H1 (cell line): ENCODE results near the gene ZNF184. TPM values are rescaled to one million over a fixed set of nuclear protein-coding genes. Genes with fewer than 3 reads are reported as not detected.

Source experiments
- CTCF ChIA-PET: fragments of 300-600 bp; sonication (Branson Sonifier 250); formaldehyde crosslinking; loops from one replicate; lab custom pipeline; 2021; ENCODE audit not compliant: partially characterized antibody; lab: Charles Lee
- POLR2A ChIA-PET: fragments of 300-600 bp; sonication (Branson Sonifier 250); formaldehyde crosslinking; loops from one replicate; lab custom pipeline; 2021; ENCODE audit warnings: inconsistent platforms; ENCODE audit not compliant: partially characterized antibody; lab: Charles Lee
- DNase-seq, 2 experiments: peaks; one replicate each; pipeline versions ENCODE4 v3.0.0 to v3.0.0-alpha.2; 2010 to 2022; ENCODE audit warnings: low spot score in 2 of 2, low read depth in 1 of 2, mixed read lengths in 1 of 2
- FAIRE-seq: peaks from 2 replicates; lab custom pipeline; 2011; peaks lifted over from hg19 to GRCh38; lab: Jason Lieb, UNC
- H2AFZ ChIP-seq: 2 replicates; pipeline ENCODE4 v1.8.1; 2012; ENCODE audit warnings: low read length, inconsistent platforms
- H2AK5ac ChIP-seq: 2 replicates; pipeline ENCODE4 v1.6.1; 2013; ENCODE audit warnings: low read depth, low read length
- H2BK120ac ChIP-seq: replicated peaks from 2 replicates; pipeline ENCODE3; 2013; ENCODE audit warnings: low read depth, low read length, inconsistent platforms
- H2BK12ac ChIP-seq: 2 replicates; pipeline ENCODE4 v1.6.1; 2013; ENCODE audit warnings: low read depth, low read length
- H2BK15ac ChIP-seq: 2 replicates; pipeline ENCODE4 v1.6.1; 2013; ENCODE audit warnings: low read length
- H2BK20ac ChIP-seq: 2 replicates; pipeline ENCODE4 v1.6.1; 2013; ENCODE audit warnings: low read length
- H2BK5ac ChIP-seq: 2 replicates; pipeline ENCODE4 v1.6.1; 2013; ENCODE audit warnings: low read depth, low read length
- H3K14ac ChIP-seq: 2 replicates; pipeline ENCODE4 v1.6.1; 2013; ENCODE audit warnings: inconsistent platforms; ENCODE audit not compliant: insufficient read length
- H3K18ac ChIP-seq: 2 replicates; pipeline ENCODE4 v1.6.1; 2013; ENCODE audit warnings: low read length; ENCODE audit errors: extremely low read depth
- H3K23ac ChIP-seq: 2 replicates; pipeline ENCODE4 v1.6.1; 2013; ENCODE audit warnings: inconsistent platforms; ENCODE audit not compliant: insufficient read length
- H3K23me2 ChIP-seq: 2 replicates; pipeline ENCODE4 v1.6.1; 2013; ENCODE audit warnings: low read depth, low read length
- H3K27ac ChIP-seq: 2 replicates; pipeline ENCODE4 v1.6.1; 2011; ENCODE audit warnings: low read depth, low read length, inconsistent platforms
- H3K27me3 ChIP-seq, 4 experiments: replicated peaks in 1 of 4; 1 replicate in 1 of 4; 2 replicates in 3 of 4; pipeline versions ENCODE4 v1.6.1 to v1.8.1; 2011 to 2013; ENCODE audit warnings: low read length in 3 of 4, mild to moderate bottlenecking in 3 of 4, inconsistent platforms in 2 of 4, mixed read lengths in 2 of 4, moderate library complexity in 1 of 4; ENCODE audit not compliant: control insufficient read depth in 3 of 4, insufficient read depth in 3 of 4; ENCODE audit errors: extremely low read depth in 1 of 4
- H3K36me3 ChIP-seq, 4 experiments: 2 replicates each; pipeline versions ENCODE4 v1.6.1 to v1.8.1; 2011 to 2013; ENCODE audit warnings: mild to moderate bottlenecking in 4 of 4, low read length in 3 of 4, moderate library complexity in 2 of 4, control low read depth in 1 of 4, inconsistent platforms in 1 of 4; ENCODE audit not compliant: insufficient read depth in 4 of 4, control insufficient read depth in 2 of 4
- H3K4ac ChIP-seq: replicated peaks from 2 replicates; pipeline ENCODE3; 2013; ENCODE audit warnings: low read length, low read depth, mixed read lengths, inconsistent platforms; ENCODE audit not compliant: insufficient read length
- H3K4me1 ChIP-seq, 4 experiments: replicated peaks in 1 of 4; 1 replicate in 1 of 4; 2 replicates in 3 of 4; pipeline versions ENCODE4 v1.6.1 to v1.8.1; 2011 to 2013; ENCODE audit warnings: low read length in 3 of 4, inconsistent platforms in 2 of 4, mixed read lengths in 1 of 4; ENCODE audit not compliant: insufficient read depth in 4 of 4, control insufficient read depth in 3 of 4
- H3K4me2 ChIP-seq, 2 experiments: 2 replicates each; pipeline versions ENCODE4 v1.6.1 to v1.8.1; 2011 to 2013; ENCODE audit warnings: low read depth in 2 of 2, low read length in 2 of 2, control low read depth in 1 of 2, inconsistent platforms in 1 of 2, mild to moderate bottlenecking in 1 of 2; ENCODE audit not compliant: insufficient read depth in 1 of 2
- H3K4me3 ChIP-seq, 4 experiments: fragments of 200-600, 300-600 bp in 1 of 4; sonication (generic), shearing (Covaris generic), sonication (Bioruptor Twin) in 1 of 4; 2 replicates each; pipeline versions ENCODE4 v1.5.1 to v1.8.1; 2011 to 2016; ENCODE audit warnings: low read length in 4 of 4, low read depth in 3 of 4, control low read depth in 2 of 4, inconsistent platforms in 2 of 4, mild to moderate bottlenecking in 2 of 4, mixed read lengths in 1 of 4, moderate library complexity in 1 of 4; ENCODE audit not compliant: insufficient read depth in 2 of 4; ENCODE audit errors: extremely low read depth in 1 of 4
- H3K56ac ChIP-seq: replicated peaks from 2 replicates; pipeline ENCODE3; 2013; ENCODE audit warnings: low read depth, mild to moderate bottlenecking, mixed read lengths, low read length, inconsistent platforms; ENCODE audit not compliant: insufficient read length
- H3K79me1 ChIP-seq: 2 replicates; pipeline ENCODE4 v1.6.1; 2013; ENCODE audit warnings: low read depth, low read length, control low read depth
- H3K79me2 ChIP-seq, 2 experiments: 2 replicates each; pipeline versions ENCODE4 v1.6.1 to v1.8.1; 2012 to 2013; ENCODE audit warnings: low read length in 2 of 2, mild to moderate bottlenecking in 2 of 2, inconsistent platforms in 1 of 2; ENCODE audit not compliant: insufficient read depth in 2 of 2, control insufficient read depth in 1 of 2
- H3K9ac ChIP-seq, 4 experiments: replicated peaks in 1 of 4; 1 replicate in 1 of 4; 2 replicates in 3 of 4; pipeline versions ENCODE4 v1.6.1 to v1.8.1; 2011 to 2013; ENCODE audit warnings: low read depth in 3 of 4, low read length in 3 of 4, control low read depth in 2 of 4, mild to moderate bottlenecking in 2 of 4, moderate library complexity in 2 of 4, inconsistent platforms in 1 of 4; ENCODE audit errors: extremely low read depth in 1 of 4
- H3K9me3 ChIP-seq, 2 experiments: 2 replicates each; pipeline versions ENCODE4 v1.6.1 to v1.8.1; 2012 to 2013; ENCODE audit warnings: mild to moderate bottlenecking in 2 of 2, moderate library complexity in 2 of 2, control low read depth in 1 of 2, inconsistent platforms in 1 of 2, low read depth in 1 of 2, low read length in 1 of 2, mixed read lengths in 1 of 2; ENCODE audit not compliant: insufficient read depth in 2 of 2
- H4K20me1 ChIP-seq, 2 experiments: replicated peaks in 1 of 2; 2 replicates each; pipeline versions ENCODE3 to v1.8.1; 2011 to 2013; ENCODE audit warnings: inconsistent platforms in 2 of 2, low read length in 2 of 2, mild to moderate bottlenecking in 1 of 2; ENCODE audit not compliant: insufficient read depth in 2 of 2, control insufficient read depth in 1 of 2
- H4K5ac ChIP-seq: 2 replicates; pipeline ENCODE4 v1.6.1; 2013; ENCODE audit warnings: low read length, low read depth, mixed read lengths, inconsistent platforms; ENCODE audit not compliant: insufficient read length
- H4K8ac ChIP-seq: 2 replicates; pipeline ENCODE4 v1.8.0; 2013; ENCODE audit warnings: mild to moderate bottlenecking, moderate library complexity, low read length, inconsistent platforms; ENCODE audit not compliant: insufficient read depth; ENCODE audit errors: extremely low read depth
- H4K91ac ChIP-seq: replicated peaks from 2 replicates; pipeline ENCODE3; 2013; ENCODE audit warnings: low read length, mixed read lengths, inconsistent platforms; ENCODE audit not compliant: insufficient read length
- ATF3 ChIP-seq: IDR thresholded peaks from 2 replicates; pipeline ENCODE4 v1.6.1; 2011; ENCODE audit warnings: low read depth, mild to moderate bottlenecking, low read length; ENCODE audit not compliant: insufficient read depth
- CEBPB ChIP-seq: IDR thresholded peaks from 2 replicates; pipeline ENCODE4 v1.6.1; 2012; ENCODE audit warnings: low read depth, low read length
- CHD1 ChIP-seq: IDR thresholded peaks from 2 replicates; pipeline ENCODE4 v1.6.1; 2012; ENCODE audit warnings: low read depth, low read length, improper control_type of control experiment
- CHD2 ChIP-seq: IDR thresholded peaks from 2 replicates; pipeline ENCODE4 v1.6.1; 2012; ENCODE audit warnings: low read length, improper control_type of control experiment
- CTBP2 ChIP-seq: IDR thresholded peaks from 2 replicates; pipeline ENCODE4 v1.7.0; 2011; ENCODE audit warnings: borderline replicate concordance, mild to moderate bottlenecking, moderate library complexity, mixed read lengths, low read length; ENCODE audit not compliant: insufficient read depth, insufficient read length
- EZH2 ChIP-seq: fragments of 200-600 bp; sonication (generic); IDR thresholded peaks from 2 replicates; pipeline ENCODE4 v1.7.1; 2012; ENCODE audit warnings: low read depth, mild to moderate bottlenecking, moderate library complexity, low read length, inconsistent platforms; ENCODE audit not compliant: severe bottlenecking
- JUND ChIP-seq: IDR thresholded peaks from 2 replicates; pipeline ENCODE4 v1.6.1; 2011; ENCODE audit warnings: mild to moderate bottlenecking, improper control_type of control experiment, low read length
- KDM5A ChIP-seq: fragments of 200-600 bp; IDR thresholded peaks from 2 replicates; pipeline ENCODE4 v1.7.1; 2012; ENCODE audit warnings: mild to moderate bottlenecking, low read length, inconsistent platforms, mixed read lengths
- RFX5 ChIP-seq: IDR thresholded peaks from 2 replicates; pipeline ENCODE4 v1.6.1; 2011; ENCODE audit warnings: low read depth, low read length, improper control_type of control experiment, borderline replicate concordance
- SAP30 ChIP-seq: fragments of 300-600 bp; sonication (generic); IDR thresholded peaks from 2 replicates; pipeline ENCODE4 v1.7.1; 2012; ENCODE audit warnings: low read length, moderate library complexity, mild to moderate bottlenecking, inconsistent platforms; ENCODE audit not compliant: insufficient read depth, insufficient replicate concordance
- SP4 ChIP-seq: IDR thresholded peaks from 2 replicates; pipeline ENCODE4 v1.6.1; 2012; ENCODE audit warnings: low read length, inconsistent platforms
- TAF1 ChIP-seq: IDR thresholded peaks from 2 replicates; pipeline ENCODE4 v1.6.1; 2011; ENCODE audit warnings: mild to moderate bottlenecking, low read depth, low read length
- WGBS, 2 experiments: shearing (Covaris generic) in 1 of 2; methylation state at CpG; one replicate each; pipeline versions ENCODE4 v1.1.6 to v1.1.7; 2013 to 2015; ENCODE audit warnings: low lambda C conversion rate in 2 of 2, mixed read lengths in 2 of 2, inconsistent platforms in 1 of 2, low coverage in 1 of 2, missing lambda C conversion rate in 1 of 2; ENCODE audit not compliant: insufficient replicate concordance in 2 of 2, insufficient coverage in 1 of 2, insufficient read length in 1 of 2; ENCODE audit errors: extremely low coverage in 1 of 2, missing lambda C conversion rate in 1 of 2; 5-methylcytosine and 5-hydroxymethylcytosine counted together
- polyA plus RNA-seq, 7 experiments: library from polyadenylated mRNA; depleted of rRNA in 3 of 7; stranded (reverse) in 5 of 7; unstranded in 2 of 7; fragments of >200 nt in 5 of 7; fragments of 200-250 nt in 2 of 7; gene quantifications; 1 replicate in 5 of 7; 2 replicates in 1 of 7; 4 replicates in 1 of 7; pipeline versions ENCODE4 v1.2.1 to v1.2.3, GENCODE V29; 2011 to 2013; ENCODE audit warnings: missing spikeins in 2 of 7, mixed read lengths in 2 of 7
- total RNA-seq: library from RNA; stranded (reverse); fragmentation: NEBNext Ultra II Directional; extraction: Animal tissue kit (Norgen Biotek cat#: 25700); gene quantifications from 2 replicates; pipeline ENCODE4 v1.2.1, GENCODE V29; 2021
- TF ChIP-seq, protein P1 (sequence below): IDR thresholded peaks from 2 replicates; pipeline ENCODE4 v1.6.1; 2011; ENCODE audit warnings: low read length, improper control_type of control experiment

Gene ZNF184
- total and polyA plus RNA-seq, 2 of the 8 experiments (the other 6 are each of a cell fraction or from before 2014, with no cell fraction given) = 1.9 to 12.3 TPM

GRCh38 chr6:27476090-27476489, 3.2 kb upstream of the ZNF184 start:
- no peak overlapping the region for H2BK20ac ChIP-seq
- H4K8ac ChIP-seq = no peak overlapping the region
- H3K79me2 ChIP-seq = peaks cover 0 to 6% of the 10 kb centered on the region in 2 experiments; a peak in 2 of 4 replicates
- H3K4me1 ChIP-seq = peaks cover 0 to 2% (median 0%) of the 10 kb centered on the region in 4 experiments; a peak in 2 of 7 replicates
- H3K9me3 ChIP-seq = no peaks in the 10 kb centered on the region
- H3K23ac ChIP-seq = no peak overlapping the region
- H3K4me3 ChIP-seq = no peak overlapping the region
- H2AFZ ChIP-seq = no peak overlapping the region
- no peak overlapping the region for H2BK15ac ChIP-seq
- ChIA-PET CTCF (no interaction called here), POLR2A (no interaction called here)
- DNase-seq (no peak), FAIRE-seq (no peak)
- no peak overlapping the region for H2BK120ac ChIP-seq
- H4K5ac ChIP-seq = no peak overlapping the region
- H4K91ac ChIP-seq = no peak overlapping the region
- H3K79me1 ChIP-seq = no peaks in the 10 kb centered on the region
- H3K23me2 ChIP-seq = peaks cover 9% of the 10 kb centered on the region; the same call in 1 of the 2 replicates
- H3K9ac ChIP-seq = no peak overlapping the region
- H3K4ac ChIP-seq = no peak overlapping the region
- peaks cover 0 to 2% (median under 1%) of the 10 kb centered on the region in 4 experiments; a peak in 3 of 7 replicates for H3K27me3 ChIP-seq
- no peak overlapping the region for H2BK5ac ChIP-seq
- no peaks in the 10 kb centered on the region for H3K36me3 ChIP-seq
- H3K14ac ChIP-seq = no peak overlapping the region
- H2AK5ac ChIP-seq = no peak overlapping the region
- no peak overlapping the region for H3K4me2 ChIP-seq
- 91% methylated on average over 1 of the region's 1 CpG; no CpG with 5 or more reads in 1 of the 2 experiments for WGBS, 2 experiments
- H2BK12ac ChIP-seq = no peak overlapping the region
- H3K27ac ChIP-seq = no peak overlapping the region
- H3K18ac ChIP-seq = no peak overlapping the region
- H3K56ac ChIP-seq = no peak overlapping the region
- H4K20me1 ChIP-seq = no peaks in the 10 kb centered on the region
- no peak for TF ChIP-seq CTBP2
- TF ChIP-seq SP4 = no peak
- TF ChIP-seq CHD2 = no peak
- TF ChIP-seq, protein P1, sequence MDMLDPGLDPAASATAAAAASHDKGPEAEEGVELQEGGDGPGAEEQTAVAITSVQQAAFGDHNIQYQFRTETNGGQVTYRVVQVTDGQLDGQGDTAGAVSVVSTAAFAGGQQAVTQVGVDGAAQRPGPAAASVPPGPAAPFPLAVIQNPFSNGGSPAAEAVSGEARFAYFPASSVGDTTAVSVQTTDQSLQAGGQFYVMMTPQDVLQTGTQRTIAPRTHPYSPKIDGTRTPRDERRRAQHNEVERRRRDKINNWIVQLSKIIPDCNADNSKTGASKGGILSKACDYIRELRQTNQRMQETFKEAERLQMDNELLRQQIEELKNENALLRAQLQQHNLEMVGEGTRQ = no peak
- TF ChIP-seq KDM5A = no peak
- TF ChIP-seq RFX5 = no peak
- TF ChIP-seq CEBPB = no peak
- TF ChIP-seq CHD1 = no peak
- no peak for TF ChIP-seq JUND
- TF ChIP-seq SAP30 = no peak
- no peak for TF ChIP-seq ATF3
- TF ChIP-seq TAF1 = no peak
- no peak for TF ChIP-seq EZH2
